Suprapubic skin (tissue), 3 donors: ENCODE measurements around the gene HBE1.

ENCODE experiments used
- POLR2A ChIP-seq, 2 donors: fragments of 450-650 bp; IDR thresholded peaks; one replicate each; pipeline ENCODE4 v1.6.1; 2017; ENCODE audit warnings: antibody characterized with exemption in 2 of 2, mild to moderate bottlenecking in 2 of 2, moderate library complexity in 2 of 2
- TF ChIP-seq, protein P1 (sequence below), 2 donors: fragments of 200-600 bp in 1 of 2; fragments of 450-650 bp in 1 of 2; sonication (generic) in 1 of 2; IDR thresholded peaks; one replicate each; pipeline ENCODE4 v1.5.1; 2016 to 2019; ENCODE audit warnings: antibody characterized with exemption in 2 of 2, mild to moderate bottlenecking in 1 of 2, moderate library complexity in 1 of 2

DNA sequence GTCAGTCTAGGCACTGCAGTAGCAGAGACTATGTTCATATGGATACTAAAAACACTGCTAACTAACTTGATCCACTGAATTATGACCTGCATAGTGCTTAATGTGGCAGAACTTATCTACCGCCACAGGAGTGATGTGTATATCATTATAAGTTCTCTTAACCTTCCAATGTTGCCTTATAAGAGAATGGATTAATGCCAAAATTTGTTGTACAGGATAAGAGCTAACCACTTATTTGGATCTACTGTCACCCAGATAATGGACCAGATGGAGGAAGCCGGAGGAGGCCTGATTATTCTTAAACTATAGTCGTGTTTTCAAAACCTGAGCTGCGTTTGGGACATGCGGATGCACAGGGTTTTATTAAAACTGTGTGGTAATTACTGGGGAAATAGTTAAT lies 33.9 kb upstream of the HBE1 start:
- TF ChIP-seq, protein P1, sequence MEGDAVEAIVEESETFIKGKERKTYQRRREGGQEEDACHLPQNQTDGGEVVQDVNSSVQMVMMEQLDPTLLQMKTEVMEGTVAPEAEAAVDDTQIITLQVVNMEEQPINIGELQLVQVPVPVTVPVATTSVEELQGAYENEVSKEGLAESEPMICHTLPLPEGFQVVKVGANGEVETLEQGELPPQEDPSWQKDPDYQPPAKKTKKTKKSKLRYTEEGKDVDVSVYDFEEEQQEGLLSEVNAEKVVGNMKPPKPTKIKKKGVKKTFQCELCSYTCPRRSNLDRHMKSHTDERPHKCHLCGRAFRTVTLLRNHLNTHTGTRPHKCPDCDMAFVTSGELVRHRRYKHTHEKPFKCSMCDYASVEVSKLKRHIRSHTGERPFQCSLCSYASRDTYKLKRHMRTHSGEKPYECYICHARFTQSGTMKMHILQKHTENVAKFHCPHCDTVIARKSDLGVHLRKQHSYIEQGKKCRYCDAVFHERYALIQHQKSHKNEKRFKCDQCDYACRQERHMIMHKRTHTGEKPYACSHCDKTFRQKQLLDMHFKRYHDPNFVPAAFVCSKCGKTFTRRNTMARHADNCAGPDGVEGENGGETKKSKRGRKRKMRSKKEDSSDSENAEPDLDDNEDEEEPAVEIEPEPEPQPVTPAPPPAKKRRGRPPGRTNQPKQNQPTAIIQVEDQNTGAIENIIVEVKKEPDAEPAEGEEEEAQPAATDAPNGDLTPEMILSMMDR (IDR thresholded peaks at IDR 0.05): no peak
- no peak for TF ChIP-seq POLR2A (IDR thresholded peaks at IDR 0.05)
